Vagina (tissue), 2 donors: Measurements from ENCODE around the gene SPRR4. TPM values are rescaled to one million over a fixed set of nuclear protein-coding genes. Genes with fewer than 3 reads are reported as not detected.

Experiments
- DNase-seq, 2 donors: peaks; one replicate each; pipeline ENCODE4 v3.0.0-alpha.2; 2017; ENCODE audit errors: extremely low spot score in 2 of 2
- H3K27ac ChIP-seq: fragments of 200-600 bp; sonication (generic); one replicate; pipeline ENCODE4 v1.5.1; 2019
- H3K27me3 ChIP-seq: fragments of 200-600 bp; sonication (generic); one replicate; pipeline ENCODE4 v1.5.1; 2019
- H3K36me3 ChIP-seq, 2 donors: fragments of 200-600 bp; sonication (generic); one replicate each; pipeline ENCODE4 v1.5.1; 2017 to 2019
- H3K4me1 ChIP-seq: fragments of 200-600 bp; sonication (generic); one replicate; pipeline ENCODE4 v1.5.1; 2019
- H3K4me3 ChIP-seq, 2 donors: fragments of 200-600 bp; sonication (generic); 1 replicate in 1 of 2; 2 replicates in 1 of 2; pipeline ENCODE4 v1.5.1; 2016 to 2019
- H3K9me3 ChIP-seq: fragments of 200-600 bp; sonication (generic); one replicate; pipeline ENCODE4 v1.5.1; 2019
- CTCF ChIP-seq, 3 experiments: fragments of 450-650 bp in 2 of 3; fragments of 200-600 bp in 1 of 3; sonication (generic) in 1 of 3; IDR thresholded peaks; one replicate each; pipeline ENCODE4 v1.5.1; 2017 to 2019; ENCODE audit warnings: antibody characterized with exemption in 3 of 3, mild to moderate bottlenecking in 2 of 3, moderate library complexity in 2 of 3
- POLR2A ChIP-seq, 2 donors: fragments of 450-650 bp; IDR thresholded peaks; one replicate each; pipeline ENCODE4 v1.6.1; 2017; ENCODE audit warnings: antibody characterized with exemption in 2 of 2, mild to moderate bottlenecking in 2 of 2, moderate library complexity in 2 of 2
- POLR2AphosphoS5 ChIP-seq, 2 donors: sonication (generic); formaldehyde crosslinking; IDR thresholded peaks; one replicate each; pipeline ENCODE4 v1.9.0; 2017; ENCODE audit warnings: antibody characterized with exemption in 2 of 2, mild to moderate bottlenecking in 2 of 2, low read depth in 1 of 2; ENCODE audit not compliant: insufficient read depth in 1 of 2
- intact Hi-C: fragments of 100-400 bp; cut with DNase I; formaldehyde crosslinking; loops from one replicate; pipeline ENCODE4 v1.15.1; 2023
- total RNA-seq: library from RNA; depleted of rRNA; stranded (reverse); fragments of >200 nt; gene quantifications from one replicate; pipeline ENCODE4 v1.2.3, GENCODE V29; 2016

SPRR4 gene
- not detected for total RNA-seq

- H3K4me1 ChIP-seq = no peaks in the 10 kb centered on the region
- no peaks in the 10 kb centered on the region for H3K36me3 ChIP-seq
- peak in 1 of 2 donors; percentile 67 for DNase-seq
- H3K9me3 ChIP-seq = no peaks in the 10 kb centered on the region
- no peaks in the 10 kb centered on the region for H3K27me3 ChIP-seq
- no peak within 1 kb of the TSS for H3K27ac ChIP-seq
- no peak within 1 kb of the TSS for H3K4me3 ChIP-seq
- intact Hi-C loops = no loop called here
- no peak for TF ChIP-seq POLR2AphosphoS5 (IDR thresholded peaks at IDR 0.05; ENCODE audit: insufficient read depth in 1 of 2, low read depth in 1 of 2)
- TF ChIP-seq POLR2A (IDR thresholded peaks at IDR 0.05) = no peak
- TF ChIP-seq CTCF (IDR thresholded peaks at IDR 0.05) = no peak
Measured at GRCh38 chr1:152970495-152970894, at the start of gene SPRR4. Gene SPRR4 (plus strand): TSS chr1:152970648. CDS start chr1:152971891, 1,243 bp downstream.

DNA sequence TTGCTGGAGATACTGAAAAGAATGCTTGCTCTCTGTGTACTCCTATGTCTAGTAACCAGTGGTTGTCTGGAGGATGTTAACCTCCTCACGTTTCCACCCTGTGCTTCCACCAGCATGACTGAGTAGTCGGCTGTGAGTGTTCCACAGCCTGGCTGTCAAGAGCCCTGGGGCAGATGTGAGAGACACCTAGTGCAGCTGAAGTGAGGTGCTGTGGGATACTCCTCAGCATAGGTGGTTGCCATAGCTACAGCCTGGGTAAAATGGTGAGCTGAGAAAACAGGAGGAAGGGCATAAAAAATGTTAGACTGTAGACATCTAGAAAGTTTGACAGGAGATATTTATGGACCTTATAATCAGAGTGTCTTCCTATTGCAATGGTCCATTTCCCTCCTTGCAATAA, 46.3 kb upstream of the SPRR4 start:
- intact Hi-C loops = no loop called here

DNA sequence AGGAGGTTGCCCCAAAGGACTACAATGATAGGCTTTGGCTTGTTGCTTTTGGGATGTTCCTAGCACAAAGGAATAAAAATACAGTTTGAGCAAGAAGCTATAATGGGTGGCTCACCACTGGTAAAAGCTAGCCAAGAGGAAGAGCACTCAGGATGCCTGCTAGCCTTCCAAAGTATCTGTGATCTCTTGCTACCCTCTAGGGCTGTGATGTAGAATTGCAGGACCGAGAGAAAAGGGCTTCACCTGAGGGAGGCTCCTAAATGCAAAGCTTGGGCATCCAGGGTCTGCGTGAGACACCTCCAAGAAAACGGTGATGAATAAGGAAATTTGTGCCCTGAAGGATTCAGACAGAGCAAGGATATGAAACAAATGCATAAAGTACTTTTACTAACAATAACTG, 44.4 kb upstream of the SPRR4 start:
- Histone ChIP-seq H3K27ac (no peak overlapping the region), H3K27me3 (no peaks in the 10 kb centered on the region), H3K36me3 (no peaks in the 10 kb centered on the region), H3K4me3 (no peak overlapping the region), H3K9me3 (no peaks in the 10 kb centered on the region), H3K4me1 (no peaks in the 10 kb centered on the region)
- TF ChIP-seq CTCF (IDR thresholded peaks at IDR 0.05) (peak in 1 of 3 experiments; percentile 9), POLR2A (IDR thresholded peaks at IDR 0.05) (no peak)
- no peak for DNase-seq
- intact Hi-C loops = no loop called here

More for the DNA sequence above, 46.3 kb upstream of the SPRR4 start:
- TF ChIP-seq POLR2A (IDR thresholded peaks at IDR 0.05) = no peak
- TF ChIP-seq POLR2AphosphoS5 (IDR thresholded peaks at IDR 0.05; ENCODE audit: insufficient read depth in 1 of 2, low read depth in 1 of 2) = no peak
- TF ChIP-seq CTCF (IDR thresholded peaks at IDR 0.05) = no peak
- Histone ChIP-seq H3K27me3 (no peaks in the 10 kb centered on the region), H3K36me3 (no peaks in the 10 kb centered on the region), H3K4me1 (no peaks in the 10 kb centered on the region), H3K9me3 (no peaks in the 10 kb centered on the region), H3K4me3 (no peak overlapping the region), H3K27ac (no peak overlapping the region)
- no peak for DNase-seq

DNA sequence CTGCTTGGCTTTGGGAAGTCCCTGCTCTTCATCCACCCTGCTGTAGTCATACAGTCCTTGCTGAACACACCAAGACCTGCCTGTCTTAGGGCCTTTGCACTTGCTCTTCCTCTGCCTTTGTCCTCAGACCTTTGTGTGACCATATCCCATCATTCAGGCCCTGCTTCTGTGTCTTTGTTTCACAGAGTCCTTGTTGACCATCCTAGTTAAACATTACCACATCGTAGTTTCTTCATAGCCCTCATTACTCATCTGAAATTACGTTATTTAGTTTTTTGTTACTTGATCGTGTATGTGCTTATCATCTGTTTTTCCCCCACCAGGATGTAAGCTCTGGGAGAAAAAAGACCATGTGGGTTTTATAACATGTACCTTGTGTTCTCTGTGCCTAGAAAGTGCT, 41.8 kb upstream of the SPRR4 start:
- no peaks in the 10 kb centered on the region for H3K27me3 ChIP-seq
- intact Hi-C loops = no loop called here

More for the DNA sequence above, 41.8 kb upstream of the SPRR4 start:
- Histone ChIP-seq H3K27ac (no peak overlapping the region), H3K36me3 (no peaks in the 10 kb centered on the region), H3K9me3 (no peaks in the 10 kb centered on the region), H3K4me3 (no peak overlapping the region), H3K4me1 (no peaks in the 10 kb centered on the region)
- TF ChIP-seq POLR2A (IDR thresholded peaks at IDR 0.05) = no peak
- no peak for TF ChIP-seq CTCF (IDR thresholded peaks at IDR 0.05)
- no peak for TF ChIP-seq POLR2AphosphoS5 (IDR thresholded peaks at IDR 0.05; ENCODE audit: insufficient read depth in 1 of 2, low read depth in 1 of 2)
- no peak for DNase-seq
